Measurements from ENCODE around the gene PTPRN2.

Gene PTPRN2

DNA sequence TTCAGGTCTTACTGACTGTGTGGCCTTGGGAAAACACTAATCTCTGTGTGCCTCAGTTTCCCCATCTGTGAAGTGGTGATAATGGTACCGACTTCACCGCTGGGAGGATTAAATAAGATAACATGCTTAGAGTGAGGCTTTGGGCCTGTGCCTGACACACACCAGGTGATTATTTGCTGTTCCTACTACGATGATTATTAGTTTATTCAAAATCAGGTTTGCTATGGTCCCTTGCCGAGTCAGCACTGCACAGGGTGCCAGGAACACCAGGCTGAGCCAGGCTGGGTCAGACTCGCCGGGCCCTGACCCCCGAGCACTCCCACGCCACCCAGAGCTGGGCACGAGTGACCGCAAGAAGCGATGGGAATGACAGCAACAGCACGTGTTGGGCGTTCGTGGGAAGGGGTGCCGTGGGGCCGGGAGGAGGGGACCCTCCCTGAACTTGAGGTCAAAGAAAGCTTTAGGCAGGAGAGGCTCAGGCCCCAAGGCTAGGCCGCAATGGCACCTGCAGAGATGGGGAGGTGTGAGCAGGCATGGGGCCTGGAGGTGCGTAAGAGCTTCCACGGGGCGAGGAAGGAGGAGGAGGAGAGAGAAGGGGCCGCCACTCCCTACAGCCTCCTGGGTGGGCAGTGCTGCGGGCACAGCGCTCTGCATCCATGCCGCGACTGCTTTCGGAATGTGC, 925.4 kb downstream of the PTPRN2 start:
- in situ Hi-C loops (cut with MboI; ENCODE audit: low sequenced_read_pairs) = no loop called here

DNA sequence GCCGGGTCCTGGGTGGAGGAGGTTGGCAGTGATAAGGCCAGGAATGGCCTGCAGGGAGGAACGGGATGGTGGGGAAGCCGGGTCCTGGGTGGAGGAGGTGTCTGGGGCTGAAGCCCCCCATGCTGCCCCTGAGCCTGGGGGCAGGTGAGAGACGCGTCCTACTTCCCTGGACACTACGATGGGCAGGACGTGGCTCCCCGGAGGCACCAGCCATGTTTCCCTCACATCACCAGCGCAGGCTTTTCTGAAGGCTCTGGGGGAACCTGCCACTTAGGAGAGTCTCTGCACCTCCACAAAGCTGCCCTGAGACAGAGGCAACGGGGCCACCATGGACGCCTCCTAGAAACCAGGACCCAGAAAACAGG, 926.0 kb downstream of the PTPRN2 start:
- in situ Hi-C loops (cut with MboI; ENCODE audit: low sequenced_read_pairs) = no loop called here

- in situ Hi-C loops (cut with MboI; ENCODE audit: low sequenced_read_pairs) = no loop called here
Measured at GRCh38 chr7:157660971-157661610, 926.5 kb downstream of the PTPRN2 start.

DNA sequence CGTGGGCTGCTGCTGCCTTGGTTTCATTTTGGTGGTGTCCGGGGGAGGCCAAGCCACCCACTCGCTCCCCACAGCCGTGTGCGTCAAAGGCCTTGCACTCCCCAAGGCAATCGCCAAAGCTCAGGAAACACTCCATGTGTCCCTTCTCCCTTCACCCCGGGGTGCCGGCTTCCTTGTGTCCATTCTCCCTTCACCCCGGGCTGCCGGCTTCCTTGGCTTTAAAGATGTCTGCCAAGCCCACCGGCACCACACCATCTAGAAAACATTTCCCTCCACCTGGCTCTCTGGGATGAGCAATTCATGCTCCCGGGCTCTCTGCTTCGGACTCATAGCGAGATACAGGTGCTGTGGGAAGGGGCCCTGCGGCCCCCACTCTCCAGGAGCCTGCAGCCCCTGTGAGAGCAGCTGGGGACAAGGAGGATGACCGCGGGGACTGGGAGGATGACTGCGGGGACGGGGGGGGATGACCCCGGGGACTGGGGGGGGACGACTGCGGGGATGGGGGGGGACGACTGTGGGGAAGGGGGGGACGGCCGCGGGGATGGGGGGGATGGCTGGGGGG, 928.7 kb downstream of the PTPRN2 start:
- in situ Hi-C loops (cut with MboI; ENCODE audit: low sequenced_read_pairs) = no loop called here

DNA sequence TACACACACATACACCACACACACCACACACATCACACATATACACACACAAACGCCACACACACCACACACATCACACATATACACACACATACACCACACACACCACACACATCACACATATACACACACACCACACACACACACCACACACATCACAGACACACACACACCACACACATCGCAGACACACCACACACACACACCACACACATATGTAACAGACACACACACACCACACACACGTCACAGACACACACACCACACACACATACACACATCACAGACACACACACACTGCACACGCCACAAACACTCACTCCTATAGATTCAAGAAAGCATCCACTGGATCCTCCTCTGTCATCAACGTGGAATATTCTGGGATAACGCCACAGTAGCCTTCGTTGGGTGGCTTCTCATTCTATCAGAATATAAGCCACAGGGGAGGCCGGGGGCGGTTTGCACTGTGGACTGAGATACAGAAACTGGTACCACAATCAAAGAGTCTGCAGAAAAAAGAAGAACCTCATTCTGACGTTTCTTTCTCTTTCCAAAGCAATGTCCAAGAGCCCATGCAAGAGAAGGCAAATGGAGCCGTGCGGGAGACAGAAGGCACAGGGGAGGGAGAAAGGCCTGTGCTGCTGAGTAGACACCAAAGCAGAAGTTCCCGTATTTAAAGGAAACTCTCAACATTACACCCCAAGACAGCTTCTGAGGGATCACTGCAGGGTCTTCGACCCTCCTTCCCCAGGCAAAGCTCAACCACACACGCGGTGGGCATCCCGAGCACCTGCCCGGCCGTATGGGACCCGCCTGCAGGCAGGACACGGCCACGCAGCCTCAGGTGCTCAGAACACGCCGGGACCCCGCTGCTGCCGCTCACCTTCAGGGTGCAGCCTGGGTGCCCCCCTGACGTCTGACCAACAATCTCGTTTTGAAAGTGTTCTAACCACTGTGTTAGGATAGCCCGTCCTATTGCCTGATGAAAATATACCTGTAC, 929.6 kb downstream of the PTPRN2 start:
- in situ Hi-C loops (cut with MboI; ENCODE audit: low sequenced_read_pairs) = no loop called here

DNA sequence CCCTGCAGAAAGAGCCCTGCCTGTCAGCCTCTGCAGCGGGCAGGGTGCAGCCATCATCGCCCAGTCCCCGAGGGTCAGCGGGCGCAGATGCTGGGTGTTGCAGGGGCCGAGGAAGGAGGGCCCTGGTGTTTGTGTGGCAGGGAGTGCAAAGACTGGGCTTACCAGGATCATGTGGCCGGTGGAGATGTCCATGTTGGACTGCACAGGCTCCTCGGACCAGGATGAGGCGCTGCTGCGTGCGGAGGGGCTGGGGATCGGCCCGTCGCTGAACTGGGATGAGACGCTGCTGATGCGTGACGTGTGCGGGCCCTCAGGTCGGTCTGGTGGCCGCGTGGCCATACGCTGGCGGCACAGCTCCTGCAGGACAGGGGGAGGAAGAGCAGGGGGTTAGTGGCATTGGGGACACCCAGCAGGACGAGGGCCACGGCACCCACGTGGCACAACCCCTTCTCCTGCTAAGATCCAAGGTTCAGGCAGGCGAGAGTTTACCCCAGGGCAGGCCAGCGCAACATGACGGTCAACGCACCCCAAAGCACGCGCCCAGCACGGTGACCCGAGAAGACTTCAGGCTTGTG, 931.3 kb downstream of the PTPRN2 start:
- in situ Hi-C loops (cut with MboI; ENCODE audit: low sequenced_read_pairs) = no loop called here

DNA sequence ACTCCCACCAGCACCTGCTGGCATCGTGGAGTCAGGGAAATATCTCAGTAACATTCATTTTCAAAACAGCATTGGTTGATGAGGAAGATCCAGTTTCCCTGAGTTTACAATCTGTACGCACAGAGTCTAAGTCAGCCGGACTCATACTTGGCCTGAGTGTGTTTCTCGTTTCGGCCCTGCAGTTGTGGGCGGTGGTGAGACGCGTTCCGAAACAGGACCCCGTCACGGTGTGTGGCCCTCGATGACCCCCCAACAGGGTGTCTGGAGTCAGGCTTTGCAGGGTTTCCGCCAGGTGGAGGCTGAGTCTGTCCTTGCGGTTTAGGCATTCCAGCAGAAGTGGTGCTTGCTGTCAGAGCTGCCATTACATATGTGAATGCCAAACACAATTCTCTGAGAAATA, 933.3 kb downstream of the PTPRN2 start:
- in situ Hi-C loops (cut with MboI; ENCODE audit: low sequenced_read_pairs) = no loop called here

GRCh38 chr7:157653827-157654207, 933.8 kb downstream of the PTPRN2 start:
- in situ Hi-C loops (cut with MboI; ENCODE audit: low sequenced_read_pairs) = no loop called here

DNA sequence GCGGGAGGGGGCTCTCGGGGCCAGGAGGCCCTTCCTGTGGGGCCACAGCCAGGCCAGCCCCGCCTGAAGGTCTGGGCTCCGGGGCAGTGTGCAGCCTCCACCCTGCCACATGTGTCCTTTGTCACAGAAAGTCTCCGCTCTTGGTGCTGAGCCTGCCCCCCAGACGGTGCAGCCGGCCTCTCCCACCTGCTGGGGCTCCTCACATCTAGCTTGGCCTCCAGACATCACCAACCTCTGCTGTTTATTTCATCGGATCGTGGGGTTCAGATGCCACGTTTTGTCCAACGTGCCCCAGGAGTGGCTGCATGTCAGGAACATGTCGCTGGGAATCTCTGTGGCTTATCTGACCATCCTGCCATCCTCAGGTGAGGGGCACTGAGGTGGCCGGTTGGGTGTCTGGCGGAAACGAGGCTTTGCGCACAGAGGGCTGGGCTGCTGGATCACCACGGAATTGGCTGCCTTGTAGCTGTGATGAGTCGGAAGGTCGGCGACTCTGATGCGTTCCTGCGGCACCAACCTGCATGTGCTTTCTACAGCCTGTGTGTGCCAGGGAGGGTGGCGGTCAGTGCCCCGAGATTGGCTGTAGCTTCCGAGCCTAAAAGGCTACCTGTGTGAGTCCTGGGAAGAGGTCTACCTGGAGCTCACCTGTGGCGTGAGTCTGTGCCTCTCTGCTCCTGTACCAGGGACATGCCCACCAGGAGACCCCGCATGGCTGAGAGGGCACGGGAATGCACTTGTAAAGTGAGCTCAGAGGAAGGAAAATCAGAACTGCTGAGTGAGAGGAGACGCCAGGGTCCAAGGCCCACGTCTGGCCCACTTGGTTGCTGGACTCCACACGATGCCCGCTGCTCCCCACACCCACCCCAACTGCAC, 934.4 kb downstream of the PTPRN2 start:
- in situ Hi-C loops (cut with MboI; ENCODE audit: low sequenced_read_pairs) = no loop called here

DNA sequence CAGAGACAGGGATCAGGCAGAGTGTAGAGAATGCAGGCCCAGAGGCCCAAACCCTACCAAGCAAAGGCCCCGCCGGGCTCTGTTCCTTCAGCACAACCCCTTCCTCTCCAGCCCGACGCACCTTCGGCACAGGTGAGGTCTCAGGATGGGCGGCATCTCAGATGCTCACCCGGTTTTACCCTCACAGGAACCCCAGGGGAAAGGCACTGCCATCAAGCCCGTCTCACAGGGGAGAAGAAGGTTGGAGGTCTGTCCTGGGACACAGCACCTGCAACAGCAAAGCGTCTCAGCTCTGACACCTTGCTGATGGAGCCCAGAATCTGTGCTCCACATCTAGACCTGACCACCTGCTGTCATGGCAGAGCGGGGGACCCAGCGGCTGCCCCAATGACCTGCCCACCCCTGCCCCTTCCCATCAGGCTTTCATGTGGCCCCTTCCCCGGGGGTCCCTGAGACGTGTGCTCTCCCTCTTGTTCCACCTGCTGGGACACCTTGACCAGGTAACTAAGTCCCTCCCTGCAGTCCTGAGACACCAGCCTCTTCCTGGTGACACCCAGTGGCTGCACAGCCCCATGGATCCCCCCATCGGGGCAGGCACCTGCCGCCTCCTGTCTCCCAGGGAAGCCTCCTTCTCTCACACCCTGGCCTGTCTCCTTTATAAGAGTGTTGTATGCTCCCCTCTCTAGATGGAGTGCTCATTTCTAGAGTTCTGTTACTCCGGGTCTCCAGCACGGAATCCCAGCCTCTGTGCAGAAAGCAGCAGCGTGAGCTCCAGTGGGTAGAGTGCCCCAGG, 935.3 kb downstream of the PTPRN2 start:
- in situ Hi-C loops (cut with MboI; ENCODE audit: low sequenced_read_pairs) = no loop called here

DNA sequence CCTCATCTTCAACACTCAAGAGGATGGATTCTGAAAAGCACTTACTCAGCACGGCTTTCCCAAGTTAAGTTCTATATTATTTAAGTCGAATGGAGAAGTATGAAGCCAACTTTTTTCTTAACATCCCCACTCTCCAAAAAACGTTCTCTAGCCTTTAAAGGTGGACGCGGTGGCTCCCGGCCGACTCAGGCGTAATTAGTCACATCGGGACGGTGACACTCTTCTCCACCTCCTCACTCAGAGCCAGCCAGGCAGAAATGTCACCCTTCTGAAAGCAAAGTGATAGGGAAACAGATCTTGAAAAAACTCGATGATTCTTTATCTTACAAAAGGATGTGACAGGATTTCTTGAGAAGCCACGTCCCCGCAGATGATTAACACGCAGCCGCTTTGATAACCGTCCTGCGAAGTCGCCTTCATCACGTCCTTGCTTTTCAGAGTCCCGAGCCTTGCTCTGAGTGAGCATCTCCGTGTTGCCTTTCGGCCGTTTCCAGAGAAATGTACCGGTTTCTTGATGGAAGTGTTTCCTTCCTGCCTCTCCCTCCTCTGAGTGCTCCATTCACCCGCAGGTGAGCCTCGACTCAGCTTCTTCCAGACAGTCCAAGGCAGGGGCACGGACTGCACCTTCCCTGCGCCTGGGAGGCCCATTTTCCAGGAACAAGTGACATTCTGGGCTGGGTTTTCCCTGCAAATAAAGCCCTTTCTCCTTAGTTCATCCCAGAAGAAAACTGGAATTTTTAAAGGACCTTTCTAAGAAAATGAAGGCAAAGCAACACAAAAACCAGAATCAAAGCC, 936.1 kb downstream of the PTPRN2 start:
- in situ Hi-C loops (cut with MboI; ENCODE audit: low sequenced_read_pairs) = no loop called here

DNA sequence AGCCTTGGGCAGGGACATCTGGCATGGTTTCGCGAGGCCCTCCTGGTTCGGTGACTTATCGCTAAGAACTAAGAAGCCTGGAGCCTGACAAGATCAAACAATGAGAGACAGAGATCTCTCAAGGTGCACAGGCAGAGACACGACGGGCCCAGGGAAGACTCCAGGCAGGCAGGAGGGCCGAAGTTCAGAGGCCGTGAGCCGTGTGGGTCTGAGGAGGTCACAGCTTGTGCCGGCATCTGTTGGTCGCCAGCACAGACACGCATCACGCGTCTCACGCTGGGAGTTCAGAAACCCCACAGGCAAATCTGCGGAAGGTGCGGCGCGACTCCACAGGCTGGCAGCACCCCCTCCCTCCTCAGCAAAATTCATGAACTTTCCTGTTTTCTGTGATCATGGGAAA, 936.8 kb downstream of the PTPRN2 start:
- in situ Hi-C loops (cut with MboI; ENCODE audit: low sequenced_read_pairs) = no loop called here

DNA sequence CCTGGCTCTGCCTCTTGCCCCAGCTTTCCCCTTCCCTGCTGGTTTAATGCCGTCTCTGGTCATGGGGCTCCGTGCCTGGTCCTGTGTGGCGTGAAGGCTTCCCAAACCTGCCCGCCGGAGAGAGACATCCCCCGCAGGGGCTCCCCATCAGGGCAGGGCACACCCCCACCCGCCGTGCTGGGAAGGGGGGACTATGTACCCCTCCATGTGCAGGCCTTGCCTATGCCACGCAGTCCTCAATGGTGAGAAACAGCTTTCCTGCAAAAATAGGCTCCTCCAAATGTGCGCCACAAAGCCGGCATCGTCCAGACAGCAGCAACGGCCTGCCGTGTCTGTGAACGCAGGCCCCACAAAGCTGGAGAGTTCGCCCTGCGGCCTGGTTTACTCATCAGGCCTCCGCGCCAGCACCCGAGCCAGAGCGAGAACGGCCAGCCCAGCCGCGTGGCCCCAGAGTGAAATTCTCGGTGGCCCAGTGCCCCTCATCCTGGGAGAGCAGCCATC, 937.4 kb downstream of the PTPRN2 start:
- in situ Hi-C loops (cut with MboI; ENCODE audit: low sequenced_read_pairs) = no loop called here

DNA sequence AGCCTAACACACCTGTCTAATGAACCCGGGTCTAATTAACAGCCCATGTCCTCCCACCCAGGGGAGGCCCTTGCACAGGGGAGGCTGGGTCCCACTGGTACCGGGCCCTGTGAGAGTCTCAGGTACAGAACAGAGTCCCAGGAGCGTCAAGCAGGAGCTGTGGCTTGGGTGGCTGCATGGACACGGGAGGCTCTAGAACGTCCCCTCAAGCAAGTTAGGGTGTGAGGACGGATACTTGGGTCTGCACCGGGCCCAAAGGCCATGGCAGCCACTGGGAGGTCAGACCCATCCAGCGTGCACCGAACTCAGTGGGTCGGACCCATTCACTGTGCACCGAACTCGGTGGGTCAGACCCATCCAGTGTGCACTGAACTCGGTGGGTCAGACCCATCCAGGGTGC, 941.1 kb downstream of the PTPRN2 start:
- in situ Hi-C loops (cut with MboI; ENCODE audit: low sequenced_read_pairs) = no loop called here

GRCh38 chr7:157645539-157645938, 942.1 kb downstream of the PTPRN2 start:
- in situ Hi-C loops (cut with MboI; ENCODE audit: low sequenced_read_pairs) = no loop called here

- in situ Hi-C loops (cut with MboI; ENCODE audit: low sequenced_read_pairs) = no loop called here
Measured at GRCh38 chr7:157644946-157645345, 942.7 kb downstream of the PTPRN2 start.

DNA sequence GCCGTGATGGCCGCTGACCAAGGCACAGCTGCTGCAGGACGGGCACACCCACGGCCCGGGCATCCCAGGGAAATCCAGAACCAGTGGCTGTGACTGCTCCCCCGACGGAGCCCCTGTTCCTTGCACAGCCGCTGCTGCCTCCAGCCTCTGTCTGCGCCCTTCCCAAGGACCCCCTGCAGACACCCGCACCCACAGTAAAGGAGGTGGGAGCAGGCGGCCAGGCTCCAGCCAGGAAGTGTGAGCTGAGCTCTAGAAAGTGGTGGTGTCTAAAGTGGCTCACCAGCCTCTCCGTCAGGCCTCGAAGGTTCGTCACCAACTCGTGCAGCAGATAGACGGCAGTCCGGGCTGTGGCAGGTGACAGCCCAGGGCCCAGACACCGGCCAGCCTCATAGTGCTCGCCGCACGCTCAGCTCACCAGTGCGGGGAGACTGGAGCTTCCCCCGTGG, 944.1 kb downstream of the PTPRN2 start:
- in situ Hi-C loops (cut with MboI; ENCODE audit: low sequenced_read_pairs) = no loop called here

DNA sequence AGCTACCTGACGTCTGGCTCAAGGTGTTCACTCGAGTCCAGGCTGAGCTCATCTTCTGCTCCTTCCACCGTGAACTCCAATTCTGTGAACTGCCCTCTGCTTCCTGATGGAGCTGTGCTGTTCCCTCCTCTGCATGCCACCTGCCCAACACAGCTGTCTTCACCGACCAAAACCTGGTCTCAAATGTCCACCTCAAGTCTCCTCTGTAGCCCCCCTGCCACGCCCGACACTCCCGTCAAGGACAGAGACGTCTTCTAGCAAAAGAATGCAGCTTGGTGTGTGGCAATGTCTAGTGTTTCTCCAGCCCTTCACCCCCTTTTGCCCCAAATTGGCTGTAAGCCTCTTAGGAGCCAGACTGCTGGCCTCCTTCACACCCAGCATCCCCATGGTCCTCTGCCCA, 945.8 kb downstream of the PTPRN2 start:
- in situ Hi-C loops (cut with MboI; ENCODE audit: low sequenced_read_pairs) = no loop called here

Measured in hTERT RPE-1 (cell line).